ENCODE measurements around the gene MORN5.
A peak's percentile ranks its signal among the peaks of the same experiment; 100 is the strongest.
"Not testable (repeated sequence)": the region's sequence is repeated elsewhere in the genome, so short reads cannot be mapped to it uniquely, and the experiment has no call there.

The MORN5 gene

GRCh38 chr9:122159026-122159924, at the start of gene MORN5, which contains the start of gene NDUFA8:
TSS of gene MORN5 (plus strand) at chr9:122159908. CDS start at chr9:122159973, 65 bp downstream.
TSS of gene NDUFA8 (minus strand) at chr9:122159779. CDS start at chr9:122159677, 102 bp downstream.
- peak; percentile 33 for DNase-seq

GRCh38 chr9:122110100-122110833, 49.4 kb upstream of the MORN5 start:
- DNase-seq, result no peak

GRCh38 chr9:122111413-122112085, 48.2 kb upstream of the MORN5 start:
- no peak for DNase-seq

GRCh38 chr9:122112238-122112637, 47.5 kb upstream of the MORN5 start:
- no peak for DNase-seq

- no peak for DNase-seq
Observed at GRCh38 chr9:122113574-122113973, 46.1 kb upstream of the MORN5 start.

- DNase-seq, result no peak
Observed at GRCh38 chr9:122115176-122116035, 44.3 kb upstream of the MORN5 start.

- DNase-seq, result no peak
Observed at GRCh38 chr9:122116040-122116439, 43.7 kb upstream of the MORN5 start.

- no peak for DNase-seq
Observed at GRCh38 chr9:122116448-122117173, 43.1 kb upstream of the MORN5 start.

- not testable (repeated sequence) for DNase-seq
Observed at GRCh38 chr9:122117241-122117640, 42.5 kb upstream of the MORN5 start.

GRCh38 chr9:122118343-122119165, 41.2 kb upstream of the MORN5 start:
- DNase-seq, result no peak

- no peak for DNase-seq
Observed at GRCh38 chr9:122119166-122119521, 40.6 kb upstream of the MORN5 start.

- no peak for DNase-seq
Observed at GRCh38 chr9:122119721-122120120, 40.0 kb upstream of the MORN5 start.

- DNase-seq, result no peak
Observed at GRCh38 chr9:122120316-122121071, 39.2 kb upstream of the MORN5 start.

GRCh38 chr9:122121391-122121790, 38.3 kb upstream of the MORN5 start:
- DNase-seq, result no peak

- DNase-seq, result no peak
Observed at GRCh38 chr9:122121931-122122330, 37.8 kb upstream of the MORN5 start.

GRCh38 chr9:122122468-122122867, 37.2 kb upstream of the MORN5 start:
- no peak for DNase-seq

- DNase-seq, result no peak
Observed at GRCh38 chr9:122122903-122123632, 36.6 kb upstream of the MORN5 start.

GRCh38 chr9:122124048-122124447, 35.7 kb upstream of the MORN5 start:
- no peak for DNase-seq

GRCh38 chr9:122124528-122124927, 35.2 kb upstream of the MORN5 start:
- DNase-seq, result no peak

Data from SIG-M5 (cell line).